ENCODE results near the gene SPTLC1. TPM values are rescaled to one million over a fixed set of nuclear protein-coding genes. Genes with fewer than 3 reads are reported as not detected.
"Not testable (repeated sequence)": the region's sequence is repeated elsewhere in the genome, so short reads cannot be mapped to it uniquely, and the experiment has no call there.

Gene SPTLC1
- total and polyA plus RNA-seq, 4 donors, result 20.8 to 137 (median 58.6) TPM

DNA sequence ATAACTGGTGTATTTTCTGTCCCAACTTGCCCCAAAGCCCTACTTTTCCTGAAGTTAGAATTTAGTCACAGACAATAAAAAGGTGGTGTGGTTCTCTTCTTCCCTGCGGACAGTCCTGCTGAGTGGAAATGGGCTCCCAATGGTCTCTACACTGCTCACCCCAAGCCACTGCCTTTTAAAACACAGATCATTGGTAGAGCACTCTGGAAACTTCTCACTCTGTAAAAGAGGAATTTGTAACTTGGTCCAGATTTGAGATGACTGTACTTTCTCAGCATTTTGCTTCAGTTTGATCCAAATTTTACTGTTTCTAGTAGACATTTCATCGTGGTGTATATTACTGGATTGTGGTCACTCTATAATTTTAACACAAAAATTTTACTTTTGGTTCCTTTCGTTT, 84.8 kb downstream of the SPTLC1 start:
- no peak for DNase-seq
- H3K4me1 ChIP-seq (ENCODE audit: control insufficient read depth in 5 of 5, insufficient read depth in 5 of 5, low read length in 5 of 5), result peaks cover 0 to 9% (median 0%) of the 10 kb centered on the region in 5 donors
- 97 to 98% methylated on average over 3 of the region's 3 CpGs for WGBS, 2 donors
- TF ChIP-seq, protein P1, sequence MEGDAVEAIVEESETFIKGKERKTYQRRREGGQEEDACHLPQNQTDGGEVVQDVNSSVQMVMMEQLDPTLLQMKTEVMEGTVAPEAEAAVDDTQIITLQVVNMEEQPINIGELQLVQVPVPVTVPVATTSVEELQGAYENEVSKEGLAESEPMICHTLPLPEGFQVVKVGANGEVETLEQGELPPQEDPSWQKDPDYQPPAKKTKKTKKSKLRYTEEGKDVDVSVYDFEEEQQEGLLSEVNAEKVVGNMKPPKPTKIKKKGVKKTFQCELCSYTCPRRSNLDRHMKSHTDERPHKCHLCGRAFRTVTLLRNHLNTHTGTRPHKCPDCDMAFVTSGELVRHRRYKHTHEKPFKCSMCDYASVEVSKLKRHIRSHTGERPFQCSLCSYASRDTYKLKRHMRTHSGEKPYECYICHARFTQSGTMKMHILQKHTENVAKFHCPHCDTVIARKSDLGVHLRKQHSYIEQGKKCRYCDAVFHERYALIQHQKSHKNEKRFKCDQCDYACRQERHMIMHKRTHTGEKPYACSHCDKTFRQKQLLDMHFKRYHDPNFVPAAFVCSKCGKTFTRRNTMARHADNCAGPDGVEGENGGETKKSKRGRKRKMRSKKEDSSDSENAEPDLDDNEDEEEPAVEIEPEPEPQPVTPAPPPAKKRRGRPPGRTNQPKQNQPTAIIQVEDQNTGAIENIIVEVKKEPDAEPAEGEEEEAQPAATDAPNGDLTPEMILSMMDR (IDR thresholded peaks at IDR 0.05; ENCODE audit: control extremely low read depth, extremely low read depth), result no peak
- no peak overlapping the region for H3K4me3 ChIP-seq
- H3K27ac ChIP-seq (ENCODE audit: low read depth in 1 of 2, low read length in 1 of 2), result no peak overlapping the region
- peaks cover 0 to 2% (median 0%) of the 10 kb centered on the region in 4 donors for H3K9me3 ChIP-seq (ENCODE audit: control insufficient read depth in 4 of 4, insufficient read depth in 3 of 4, low read length in 3 of 4)
- no peak overlapping the region for H3K9ac ChIP-seq (ENCODE audit: insufficient read depth in 1 of 2, low read length in 2 of 2)
- ATAC-seq (ENCODE audit: insufficient read depth, low FRiP score), result no peak
- H3K27me3 ChIP-seq (ENCODE audit: control insufficient read depth in 3 of 3, insufficient read depth in 3 of 3, low read length in 2 of 3), result no peaks in the 10 kb centered on the region
- H3K36me3 ChIP-seq (ENCODE audit: control insufficient read depth in 4 of 4, insufficient read depth in 4 of 4, low read length in 4 of 4), result peaks cover 7 to 19% (median 16%) of the 10 kb centered on the region in 4 donors

GRCh38 chr9:92029553-92029952, 85.7 kb downstream of the SPTLC1 start:
- Histone ChIP-seq H3K27ac (ENCODE audit: low read depth in 1 of 2, low read length in 1 of 2) (no peak overlapping the region), H3K36me3 (ENCODE audit: control insufficient read depth in 4 of 4, insufficient read depth in 4 of 4, low read length in 4 of 4) (peaks cover 7 to 19% (median 16%) of the 10 kb centered on the region in 4 donors), H3K4me1 (ENCODE audit: control insufficient read depth in 5 of 5, insufficient read depth in 5 of 5, low read length in 5 of 5) (peaks cover 0 to under 1% (median 0%) of the 10 kb centered on the region in 5 donors), H3K9me3 (ENCODE audit: control insufficient read depth in 4 of 4, insufficient read depth in 3 of 4, low read length in 3 of 4) (peaks cover 0 to 2% (median 0%) of the 10 kb centered on the region in 4 donors), H3K9ac (ENCODE audit: insufficient read depth in 1 of 2, low read length in 2 of 2) (no peak overlapping the region), H3K27me3 (ENCODE audit: control insufficient read depth in 3 of 3, insufficient read depth in 3 of 3, low read length in 2 of 3) (no peaks in the 10 kb centered on the region), H3K4me3 (no peak overlapping the region)
- DNase-seq (no peak), ATAC-seq (ENCODE audit: insufficient read depth, low FRiP score) (no peak)
- 93% methylated on average over 4 of the region's 4 CpGs for WGBS, 2 donors
- TF ChIP-seq, protein P1 (IDR thresholded peaks at IDR 0.05; ENCODE audit: control extremely low read depth, extremely low read depth), result no peak

- Histone ChIP-seq H3K9ac (ENCODE audit: insufficient read depth in 1 of 2, low read length in 2 of 2) (no peak overlapping the region), H3K27ac (ENCODE audit: low read depth in 1 of 2, low read length in 1 of 2) (no peak overlapping the region), H3K36me3 (ENCODE audit: control insufficient read depth in 4 of 4, insufficient read depth in 4 of 4, low read length in 4 of 4) (no peaks in the 10 kb centered on the region), H3K9me3 (ENCODE audit: control insufficient read depth in 4 of 4, insufficient read depth in 3 of 4, low read length in 3 of 4) (peaks cover 0 to 2% (median 0%) of the 10 kb centered on the region in 4 donors), H3K4me3 (no peak overlapping the region), H3K27me3 (ENCODE audit: control insufficient read depth in 3 of 3, insufficient read depth in 3 of 3, low read length in 2 of 3) (no peaks in the 10 kb centered on the region), H3K4me1 (ENCODE audit: control insufficient read depth in 5 of 5, insufficient read depth in 5 of 5, low read length in 5 of 5) (no peaks in the 10 kb centered on the region)
- TF ChIP-seq, protein P1 (IDR thresholded peaks at IDR 0.05; ENCODE audit: control extremely low read depth, extremely low read depth), result no peak
- no peak for DNase-seq
- ATAC-seq (ENCODE audit: insufficient read depth, low FRiP score), result no peak
- 85 to 91% methylated on average over 31 of the region's 31 CpGs for WGBS, 2 donors
These were observed 88.8 kb downstream of the SPTLC1 start for GRCh38 chr9:92026206-92027002.

DNA sequence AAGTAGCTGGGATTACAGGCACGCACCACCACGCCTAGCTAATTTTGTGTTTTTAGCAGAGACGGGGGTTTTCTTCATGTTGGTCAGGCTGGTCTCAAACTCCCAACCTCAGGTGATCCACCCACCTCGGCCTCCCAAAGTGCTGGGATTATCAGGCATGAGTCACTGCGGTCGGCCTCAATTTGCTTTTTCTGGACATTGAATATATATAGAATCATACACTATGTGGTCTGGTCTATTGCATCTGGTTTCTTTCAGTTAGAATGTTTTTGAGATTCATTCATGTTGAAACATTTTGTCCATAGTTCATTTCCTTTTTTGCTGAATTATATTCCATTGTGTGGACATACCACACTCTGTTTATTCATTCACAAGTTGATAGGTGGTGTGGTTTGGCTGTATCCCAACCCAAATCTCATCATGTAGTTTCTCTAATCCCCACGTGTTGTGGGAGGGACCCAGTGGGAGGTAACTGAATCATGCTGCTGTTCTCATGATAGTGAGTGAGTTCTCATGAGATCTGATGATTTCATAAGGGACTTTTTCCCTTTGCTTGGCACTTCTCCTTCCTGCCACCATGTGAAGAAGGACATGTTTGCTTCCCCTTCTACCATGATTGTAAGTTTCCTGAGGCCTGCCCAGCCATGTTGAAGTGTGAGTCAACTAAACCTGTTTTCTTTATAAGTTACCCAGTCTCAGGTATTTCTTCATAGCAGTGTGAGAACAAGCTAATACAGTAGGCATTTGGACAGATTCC, 93.2 kb downstream of the SPTLC1 start:
- H3K27ac ChIP-seq (ENCODE audit: low read depth in 1 of 2, low read length in 1 of 2); H3K9ac ChIP-seq (ENCODE audit: insufficient read depth in 1 of 2, low read length in 2 of 2); H3K4me3 ChIP-seq; H3K4me1 ChIP-seq (ENCODE audit: control insufficient read depth in 5 of 5, insufficient read depth in 5 of 5, low read length in 5 of 5); H3K36me3 ChIP-seq (ENCODE audit: control insufficient read depth in 4 of 4, insufficient read depth in 4 of 4, low read length in 4 of 4); H3K27me3 ChIP-seq (ENCODE audit: control insufficient read depth in 3 of 3, insufficient read depth in 3 of 3, low read length in 2 of 3); H3K9me3 ChIP-seq (ENCODE audit: control insufficient read depth in 4 of 4, insufficient read depth in 3 of 4, low read length in 3 of 4); DNase-seq; ATAC-seq (ENCODE audit: insufficient read depth, low FRiP score): not testable (repeated sequence)
- 70 to 75% methylated on average over 7 of the region's 7 CpGs for WGBS, 2 donors
